T-helper 2 cell treated with Interferon-gamma antibody and Interleukin-4, amounts not matched to agents 5 μg/mL and 100 μg/mL, for 36 hours (primary cell): Measurements from ENCODE around the gene AGTRAP.
A peak's percentile ranks its signal among the peaks of the same experiment; 100 is the strongest.

ENCODE experiments used
- DNase-seq: peaks from one replicate; pipeline ENCODE4 v3.0.0; 2021; ENCODE audit warnings: low spot score
- H3K27ac Mint-ChIP-seq: one replicate; pipeline ENCODE4 v1.8.0; 2021; ENCODE audit warnings: mild to moderate bottlenecking, mixed read lengths
- H3K27me3 Mint-ChIP-seq: one replicate; pipeline ENCODE4 v1.8.0; 2021; ENCODE audit warnings: low read depth, mixed read lengths
- H3K36me3 Mint-ChIP-seq: one replicate; pipeline ENCODE4 v1.8.0; 2021; ENCODE audit warnings: low read depth, mixed read lengths
- H3K4me1 Mint-ChIP-seq: one replicate; pipeline ENCODE4 v1.8.0; 2021; ENCODE audit warnings: low read depth, mixed read lengths
- H3K4me3 Mint-ChIP-seq: one replicate; pipeline ENCODE4 v1.8.0; 2022; ENCODE audit warnings: mild to moderate bottlenecking, moderate library complexity, mixed read lengths
- H3K9me3 Mint-ChIP-seq: one replicate; pipeline ENCODE4 v1.8.0; 2021; ENCODE audit warnings: mixed read lengths

The AGTRAP gene

DNA sequence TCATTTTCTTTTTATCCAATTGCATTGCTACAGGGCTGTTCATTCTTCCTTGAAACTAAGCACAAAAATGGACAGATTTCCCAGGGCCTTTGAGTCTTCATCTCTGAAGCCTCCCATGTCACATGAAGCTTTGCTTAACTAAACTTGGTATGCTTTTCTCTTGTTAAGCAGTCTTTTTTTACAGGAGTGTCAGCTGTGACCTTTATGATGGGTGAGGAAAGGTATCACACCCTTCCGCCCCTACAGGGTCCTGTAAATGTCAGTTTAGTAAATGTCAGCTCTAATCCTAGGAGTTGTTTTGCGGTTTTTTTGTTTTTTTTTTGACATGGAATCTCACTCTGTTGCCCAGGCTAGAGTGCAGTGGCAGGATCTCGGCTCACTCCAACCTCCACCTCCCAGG is 2.6 kb upstream of the AGTRAP start:
- Mint-ChIP-seq H3K27ac (no peak overlapping the region), H3K9me3 (no peaks in the 10 kb centered on the region), H3K36me3 (peaks cover 5% of the 10 kb centered on the region), H3K4me1 (peaks cover 53% of the 10 kb centered on the region), H3K27me3 (peaks cover 5% of the 10 kb centered on the region), H3K4me3 (no peak overlapping the region)
- no peak for DNase-seq

DNA sequence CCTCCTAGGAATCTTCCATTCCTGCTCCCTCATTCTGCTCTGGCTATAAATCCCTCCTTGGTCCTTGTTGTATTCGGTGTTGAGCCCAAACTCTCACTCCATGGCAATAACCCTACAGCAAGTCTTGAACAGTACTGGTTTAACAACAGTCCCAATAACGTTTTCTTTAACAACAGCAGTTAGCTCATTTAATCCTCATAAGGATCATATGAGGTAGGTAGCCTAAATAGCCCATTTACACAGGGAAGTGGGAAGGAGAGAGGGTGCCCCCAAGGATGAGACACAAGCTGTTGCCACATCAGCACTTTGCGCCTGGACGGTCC is 444 bp upstream of the AGTRAP start:
- H3K4me1 Mint-ChIP-seq: peaks cover 58% of the 10 kb centered on the region
- peaks cover 11% of the 10 kb centered on the region for H3K36me3 Mint-ChIP-seq
- H3K27ac Mint-ChIP-seq: peak overlapping the region; percentile 21
- no peaks in the 10 kb centered on the region for H3K9me3 Mint-ChIP-seq
- peak overlapping the region; percentile 96 for H3K4me3 Mint-ChIP-seq
- DNase-seq: no peak
- H3K27me3 Mint-ChIP-seq: peaks cover 15% of the 10 kb centered on the region

DNA sequence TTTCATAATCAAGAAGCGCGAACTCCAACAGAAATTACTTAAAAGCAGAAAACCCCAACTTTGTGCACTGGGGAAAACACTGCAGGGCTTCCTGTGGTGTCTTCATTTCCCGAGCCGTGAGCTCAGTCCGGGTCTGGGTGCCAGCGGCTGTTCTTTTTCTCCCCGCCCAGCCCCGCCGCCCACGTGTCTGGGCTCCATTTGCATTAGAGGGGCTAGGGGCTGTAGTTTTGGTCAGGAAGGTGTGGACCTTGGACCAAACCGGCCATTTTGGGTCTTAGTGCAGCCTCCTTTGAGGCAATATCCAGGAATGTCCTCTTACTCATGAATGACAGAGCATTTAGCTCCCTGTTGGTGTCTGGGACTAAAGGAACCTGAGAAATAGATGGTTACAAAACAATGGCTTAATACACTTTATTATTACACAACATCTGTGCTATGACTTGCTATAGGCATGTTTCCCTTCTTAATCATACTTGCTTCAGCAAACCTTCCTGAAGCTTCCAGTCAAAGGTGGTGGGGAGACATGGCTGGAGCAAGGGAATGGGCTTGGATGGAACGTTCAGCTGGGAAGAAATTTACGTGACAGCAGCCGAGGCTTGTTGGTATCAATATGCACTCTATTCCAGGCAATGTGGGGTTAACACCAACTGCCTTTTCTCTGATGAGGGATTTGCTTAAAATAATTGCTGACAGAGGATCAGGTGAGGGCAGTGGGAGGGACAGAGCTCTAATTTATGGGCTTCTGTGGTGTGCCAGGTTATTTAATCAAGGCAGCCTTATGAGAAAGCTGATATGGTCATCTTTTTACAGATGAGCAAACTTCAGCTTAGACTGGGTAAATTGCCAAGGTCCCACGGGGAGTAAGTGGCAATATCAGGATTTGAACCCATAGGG is 1.1 kb downstream of the AGTRAP start:
- H3K4me3 Mint-ChIP-seq: peak overlapping the region; percentile 96
- no peaks in the 10 kb centered on the region for H3K9me3 Mint-ChIP-seq
- peaks cover 13% of the 10 kb centered on the region for H3K36me3 Mint-ChIP-seq
- H3K27me3 Mint-ChIP-seq: peaks cover 15% of the 10 kb centered on the region
- H3K27ac Mint-ChIP-seq: peak overlapping the region; percentile 23
- H3K4me1 Mint-ChIP-seq: peaks cover 64% of the 10 kb centered on the region
- DNase-seq: peak; percentile 47

DNA sequence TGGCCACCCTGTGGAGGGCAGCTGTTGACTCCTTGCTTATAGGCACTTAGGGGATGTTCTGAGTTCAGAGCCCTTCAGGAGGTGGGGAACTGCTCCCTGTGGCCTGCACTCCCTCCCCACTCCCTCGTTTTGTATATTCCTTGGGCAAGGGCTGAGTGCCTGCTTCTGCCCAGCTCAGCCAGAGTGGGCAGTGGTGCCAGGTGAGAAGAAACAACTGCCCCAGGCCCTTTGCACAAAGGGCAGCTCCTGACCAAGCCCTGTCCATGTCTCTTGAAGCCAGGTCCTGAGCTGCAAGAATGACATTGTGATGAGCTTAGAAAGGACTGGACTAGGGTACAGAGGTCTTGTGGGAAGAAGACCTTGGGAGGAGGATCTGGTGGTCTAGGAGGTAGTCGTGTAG is 2.2 kb downstream of the AGTRAP start:
- no peaks in the 10 kb centered on the region for H3K9me3 Mint-ChIP-seq
- H3K36me3 Mint-ChIP-seq: peaks cover 19% of the 10 kb centered on the region
- H3K27ac Mint-ChIP-seq: no peak overlapping the region
- H3K4me3 Mint-ChIP-seq: no peak overlapping the region
- peaks cover 69% of the 10 kb centered on the region for H3K4me1 Mint-ChIP-seq
- peaks cover 18% of the 10 kb centered on the region for H3K27me3 Mint-ChIP-seq
- DNase-seq: no peak

- Mint-ChIP-seq H3K36me3 (peaks cover 20% of the 10 kb centered on the region), H3K4me1 (peaks cover 67% of the 10 kb centered on the region), H3K27ac (no peak overlapping the region), H3K9me3 (no peaks in the 10 kb centered on the region), H3K4me3 (no peak overlapping the region), H3K27me3 (peaks cover 18% of the 10 kb centered on the region)
- no peak for DNase-seq
Measured at GRCh38 chr1:11738783-11739182, 2.8 kb downstream of the AGTRAP start.

- peaks cover 63% of the 10 kb centered on the region for H3K4me1 Mint-ChIP-seq
- H3K9me3 Mint-ChIP-seq: no peaks in the 10 kb centered on the region
- peaks cover 22% of the 10 kb centered on the region for H3K36me3 Mint-ChIP-seq
- peak overlapping the region; percentile 79 for H3K4me3 Mint-ChIP-seq
- peak overlapping the region; percentile 27 for H3K27ac Mint-ChIP-seq
- peak; percentile 43 for DNase-seq
- H3K27me3 Mint-ChIP-seq: peaks cover 18% of the 10 kb centered on the region
Measured at GRCh38 chr1:11740258-11741192, 4.6 kb downstream of the AGTRAP start.

- peaks cover 26% of the 10 kb centered on the region for H3K36me3 Mint-ChIP-seq
- peaks cover 18% of the 10 kb centered on the region for H3K27me3 Mint-ChIP-seq
- peaks cover 63% of the 10 kb centered on the region for H3K4me1 Mint-ChIP-seq
- H3K27ac Mint-ChIP-seq: no peak overlapping the region
- DNase-seq: no peak
- peak overlapping the region; percentile 79 for H3K4me3 Mint-ChIP-seq
- H3K9me3 Mint-ChIP-seq: no peaks in the 10 kb centered on the region
Measured at GRCh38 chr1:11741482-11741881, 5.5 kb downstream of the AGTRAP start.

- Mint-ChIP-seq H3K27ac (no peak overlapping the region), H3K4me1 (peaks cover 59% of the 10 kb centered on the region), H3K4me3 (peak overlapping the region; percentile 79), H3K9me3 (no peaks in the 10 kb centered on the region), H3K36me3 (peaks cover 26% of the 10 kb centered on the region), H3K27me3 (peaks cover 18% of the 10 kb centered on the region)
- no peak for DNase-seq
Measured at GRCh38 chr1:11741919-11742558, 6.1 kb downstream of the AGTRAP start.

DNA sequence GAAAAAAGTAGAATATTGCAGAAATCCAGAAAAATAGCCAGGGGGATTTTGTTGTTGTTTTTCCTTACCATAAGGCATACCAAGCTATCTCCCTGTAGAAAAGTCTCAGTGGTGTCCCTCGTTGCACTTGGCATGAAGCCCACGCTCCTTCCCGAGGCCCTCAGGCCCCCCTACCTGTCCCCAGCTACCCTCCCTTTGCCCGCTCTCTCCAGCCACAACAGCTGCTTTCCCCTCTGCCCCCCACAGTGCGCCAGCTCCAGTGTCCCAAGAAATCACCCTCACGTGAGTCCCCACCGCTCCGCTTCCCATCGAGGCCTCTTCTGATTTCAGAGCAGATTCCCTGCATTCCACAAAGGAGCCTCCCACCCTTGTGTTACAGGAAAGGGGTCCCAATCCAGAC is 8.4 kb downstream of the AGTRAP start:
- H3K36me3 Mint-ChIP-seq: peaks cover 19% of the 10 kb centered on the region
- H3K27ac Mint-ChIP-seq: no peak overlapping the region
- no peak for DNase-seq
- H3K4me1 Mint-ChIP-seq: peaks cover 42% of the 10 kb centered on the region
- peaks cover 7% of the 10 kb centered on the region for H3K27me3 Mint-ChIP-seq
- no peak overlapping the region for H3K4me3 Mint-ChIP-seq
- no peaks in the 10 kb centered on the region for H3K9me3 Mint-ChIP-seq

GRCh38 chr1:11746092-11746491 is 10.2 kb downstream of the AGTRAP start:
- no peak overlapping the region for H3K4me3 Mint-ChIP-seq
- H3K27me3 Mint-ChIP-seq: peaks cover 3% of the 10 kb centered on the region
- no peak for DNase-seq
- peak overlapping the region; percentile 22 for H3K27ac Mint-ChIP-seq
- peaks cover 17% of the 10 kb centered on the region for H3K36me3 Mint-ChIP-seq
- peaks cover 26% of the 10 kb centered on the region for H3K4me1 Mint-ChIP-seq
- H3K9me3 Mint-ChIP-seq: no peaks in the 10 kb centered on the region

DNA sequence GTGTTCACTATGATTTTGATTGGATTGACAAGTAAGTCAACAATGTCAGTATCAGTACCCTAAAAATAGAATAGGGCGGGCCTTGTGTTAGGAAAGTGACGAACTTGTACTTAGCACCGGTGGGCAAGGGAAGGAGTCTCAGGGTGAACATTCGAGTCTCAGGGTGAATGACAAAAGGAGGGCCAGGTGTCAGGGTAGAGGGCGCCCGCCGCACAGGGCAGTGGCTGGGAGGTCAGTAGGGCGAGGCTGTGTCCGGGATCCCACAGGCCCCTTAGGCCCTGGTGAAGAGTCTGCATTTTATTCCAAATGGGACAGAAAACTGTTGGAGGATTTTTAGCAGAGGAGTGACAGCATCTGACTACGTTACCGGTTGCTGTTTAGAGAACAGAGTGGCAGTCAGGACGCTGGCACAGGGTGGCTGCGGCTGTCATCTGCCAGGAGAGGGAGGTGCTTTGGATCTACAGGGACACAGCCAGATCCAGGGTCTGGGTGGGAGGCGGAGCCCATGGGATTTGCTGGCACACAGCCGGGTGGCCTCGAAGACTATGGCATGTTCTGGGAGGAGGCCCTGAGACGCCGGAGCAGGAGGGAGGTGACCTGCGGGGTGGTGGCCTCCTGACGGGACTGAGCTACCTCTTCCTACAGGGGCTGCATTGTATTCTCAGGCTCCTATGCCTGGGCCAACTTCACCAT is 11.0 kb downstream of the AGTRAP start:
- Mint-ChIP-seq H3K27me3 (peaks cover 3% of the 10 kb centered on the region), H3K36me3 (peaks cover 17% of the 10 kb centered on the region), H3K4me3 (no peak overlapping the region), H3K9me3 (no peaks in the 10 kb centered on the region), H3K4me1 (peaks cover 17% of the 10 kb centered on the region), H3K27ac (no peak overlapping the region)
- DNase-seq: no peak

GRCh38 chr1:11748294-11749202 is 12.6 kb downstream of the AGTRAP start:
- Mint-ChIP-seq H3K27ac (peak overlapping the region; percentile 80), H3K4me3 (no peak overlapping the region), H3K9me3 (no peaks in the 10 kb centered on the region), H3K27me3 (no peaks in the 10 kb centered on the region), H3K36me3 (peaks cover 10% of the 10 kb centered on the region), H3K4me1 (peaks cover 12% of the 10 kb centered on the region)
- DNase-seq: no peak
